Measurements from ENCODE around the gene CIB4. TPM values are rescaled to one million over a fixed set of nuclear protein-coding genes. Genes with fewer than 3 reads are reported as not detected.
A peak's percentile ranks its signal among the peaks of the same experiment; 100 is the strongest.

CIB4 gene
- total and polyA plus RNA-seq, 12 donors: not detected

DNA sequence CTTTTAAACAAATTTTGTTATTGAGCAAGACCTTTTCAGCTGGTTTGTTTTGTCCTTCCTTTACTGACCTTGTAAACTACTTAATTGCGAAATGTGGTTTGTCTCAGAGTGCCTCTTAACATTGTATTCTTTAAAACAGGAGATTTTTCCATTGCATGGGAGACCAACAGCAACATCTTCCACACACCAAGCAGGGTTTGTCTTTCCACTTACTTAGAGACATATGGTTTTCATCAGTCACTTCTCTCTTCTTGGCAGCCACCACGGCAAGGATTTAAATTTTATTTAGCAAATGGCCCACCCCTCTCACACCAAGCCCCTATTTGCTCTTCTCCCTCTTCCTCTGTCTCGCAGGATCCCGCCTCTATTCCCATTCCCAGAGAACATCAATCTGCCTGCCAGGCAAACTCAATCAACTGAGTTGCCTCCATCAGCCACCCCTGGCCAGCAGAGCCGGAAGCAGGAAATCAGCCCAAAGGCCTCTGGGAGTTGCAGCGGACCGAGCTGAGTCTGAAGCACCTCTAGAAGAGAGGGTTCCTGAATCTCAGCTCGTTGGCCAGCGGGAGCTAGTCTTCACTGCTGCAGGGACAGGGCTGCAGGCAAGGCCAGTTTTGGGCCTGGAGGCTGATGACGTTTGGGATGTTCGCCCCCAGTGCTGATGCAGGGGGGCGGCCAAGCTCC lies 11.3 kb upstream of the CIB4 start:
- peak in 1 of 8 donors; percentile 19 for ATAC-seq
- H3K27ac ChIP-seq: no peak overlapping the region

DNA sequence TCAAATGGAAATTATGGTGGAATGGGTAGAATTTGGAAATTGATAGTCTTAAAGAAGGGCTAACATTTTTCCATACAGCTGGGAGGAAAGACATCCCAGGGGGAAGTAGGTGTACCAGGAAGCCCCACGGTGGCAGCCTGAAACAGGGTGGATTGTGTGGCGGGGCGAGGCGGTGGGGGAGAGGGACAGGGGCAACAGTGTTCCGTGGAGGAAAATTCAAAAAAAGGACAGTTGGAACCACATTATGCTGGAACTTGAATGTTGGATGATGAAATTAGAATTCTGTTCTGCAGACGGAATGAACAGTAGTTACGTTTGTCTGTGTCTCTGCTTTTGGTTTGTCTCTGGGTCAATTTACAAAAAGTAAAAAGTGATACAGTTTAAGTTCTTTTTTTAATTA lies 10.6 kb upstream of the CIB4 start:
- H3K9me3 ChIP-seq: no peaks in the 10 kb centered on the region
- H3K4me1 ChIP-seq: no peaks in the 10 kb centered on the region
- TF ChIP-seq, protein P1, sequence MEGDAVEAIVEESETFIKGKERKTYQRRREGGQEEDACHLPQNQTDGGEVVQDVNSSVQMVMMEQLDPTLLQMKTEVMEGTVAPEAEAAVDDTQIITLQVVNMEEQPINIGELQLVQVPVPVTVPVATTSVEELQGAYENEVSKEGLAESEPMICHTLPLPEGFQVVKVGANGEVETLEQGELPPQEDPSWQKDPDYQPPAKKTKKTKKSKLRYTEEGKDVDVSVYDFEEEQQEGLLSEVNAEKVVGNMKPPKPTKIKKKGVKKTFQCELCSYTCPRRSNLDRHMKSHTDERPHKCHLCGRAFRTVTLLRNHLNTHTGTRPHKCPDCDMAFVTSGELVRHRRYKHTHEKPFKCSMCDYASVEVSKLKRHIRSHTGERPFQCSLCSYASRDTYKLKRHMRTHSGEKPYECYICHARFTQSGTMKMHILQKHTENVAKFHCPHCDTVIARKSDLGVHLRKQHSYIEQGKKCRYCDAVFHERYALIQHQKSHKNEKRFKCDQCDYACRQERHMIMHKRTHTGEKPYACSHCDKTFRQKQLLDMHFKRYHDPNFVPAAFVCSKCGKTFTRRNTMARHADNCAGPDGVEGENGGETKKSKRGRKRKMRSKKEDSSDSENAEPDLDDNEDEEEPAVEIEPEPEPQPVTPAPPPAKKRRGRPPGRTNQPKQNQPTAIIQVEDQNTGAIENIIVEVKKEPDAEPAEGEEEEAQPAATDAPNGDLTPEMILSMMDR (IDR thresholded peaks at IDR 0.05): no peak
- no peak overlapping the region for H3K27ac ChIP-seq
- no peak overlapping the region for H3K4me3 ChIP-seq
- peaks cover 0 to 12% (median 0%) of the 10 kb centered on the region in 7 donors for H3K27me3 ChIP-seq
- ATAC-seq: no peak
- intact Hi-C loops (cut with DNase I): no loop called here
- DNase-seq: no peak
- 81 to 83% methylated on average over 7 of the region's 7 CpGs for WGBS, 2 donors
- no peaks in the 10 kb centered on the region for H3K36me3 ChIP-seq

More for the DNA sequence above, 11.3 kb upstream of the CIB4 start:
- TF ChIP-seq, protein P1 (IDR thresholded peaks at IDR 0.05): no peak
- H3K36me3 ChIP-seq: no peaks in the 10 kb centered on the region
- H3K9me3 ChIP-seq: no peaks in the 10 kb centered on the region
- intact Hi-C loops (cut with DNase I): no loop called here
- peaks cover 0 to 8% (median 0%) of the 10 kb centered on the region in 7 donors for H3K27me3 ChIP-seq
- no peaks in the 10 kb centered on the region for H3K4me1 ChIP-seq
- 59 to 66% methylated on average over 12 of the region's 12 CpGs for WGBS, 2 donors
- DNase-seq: no peak
- H3K4me3 ChIP-seq: no peak overlapping the region

DNA sequence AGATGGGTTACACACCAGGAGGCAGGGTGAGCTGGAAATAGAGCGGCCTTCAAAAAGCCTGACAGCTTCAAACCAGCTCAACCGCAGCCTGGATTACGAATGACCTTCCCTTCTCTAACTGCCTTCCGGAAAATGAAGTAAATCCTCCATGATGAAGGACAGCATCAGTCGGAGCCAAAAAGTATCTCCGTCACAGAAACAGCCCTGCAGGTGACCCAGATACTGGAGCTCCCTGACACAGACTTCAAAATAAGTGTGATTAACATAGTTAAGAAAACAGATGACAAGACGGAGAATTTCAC lies 10.3 kb upstream of the CIB4 start:
- no peak for DNase-seq
- Histone ChIP-seq H3K36me3 (no peaks in the 10 kb centered on the region), H3K27ac (no peak overlapping the region), H3K27me3 (peaks cover 0 to 14% (median 3%) of the 10 kb centered on the region in 7 donors), H3K4me1 (no peaks in the 10 kb centered on the region), H3K4me3 (no peak overlapping the region), H3K9me3 (no peaks in the 10 kb centered on the region)
- intact Hi-C loops (cut with DNase I): no loop called here
- ATAC-seq: no peak
- TF ChIP-seq, protein P1 (IDR thresholded peaks at IDR 0.05): no peak
- 92 to 94% methylated on average over 7 of the region's 7 CpGs for WGBS, 2 donors

DNA sequence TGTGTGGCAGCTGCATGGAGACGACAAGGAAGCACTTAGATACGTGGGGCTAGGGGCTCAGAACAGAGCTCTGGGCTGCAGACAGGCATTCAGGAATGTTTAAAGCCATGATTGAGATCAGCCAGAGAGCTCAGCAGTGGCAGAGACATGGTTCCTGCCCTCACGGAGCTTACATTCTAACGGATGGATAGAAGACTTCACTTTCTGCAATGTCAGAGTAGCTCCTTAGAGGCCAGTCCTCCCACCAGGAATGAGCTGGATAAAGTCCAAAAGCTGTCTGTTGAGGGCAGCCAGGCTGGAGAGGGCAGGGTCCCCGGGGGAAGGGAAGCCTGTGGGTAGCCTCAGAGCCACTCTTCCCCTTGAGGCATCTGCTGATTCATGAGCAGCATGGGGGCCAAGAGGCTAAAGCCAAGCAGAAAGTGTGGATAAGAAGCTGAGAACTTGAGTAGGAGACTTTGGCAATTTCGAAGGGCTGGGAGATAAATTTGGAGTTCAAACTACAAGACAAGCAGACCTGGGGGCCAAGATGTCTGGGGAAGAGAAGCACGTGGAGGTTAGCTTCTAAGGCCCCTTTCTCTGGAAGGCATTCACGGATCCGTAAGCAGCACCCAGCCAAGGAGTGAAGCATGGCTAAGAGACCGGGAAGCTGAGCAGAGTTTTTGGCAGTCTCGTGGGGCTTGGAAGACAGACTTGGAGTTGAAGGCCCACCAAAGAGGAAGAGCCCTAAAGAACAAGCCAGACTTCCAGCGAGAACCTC lies 9.7 kb upstream of the CIB4 start:
- no peaks in the 10 kb centered on the region for H3K9me3 ChIP-seq
- H3K27ac ChIP-seq: no peak overlapping the region
- TF ChIP-seq, protein P1 (IDR thresholded peaks at IDR 0.05): no peak
- H3K4me1 ChIP-seq: no peaks in the 10 kb centered on the region
- 82 to 89% methylated on average over 12 of the region's 12 CpGs for WGBS, 2 donors
- H3K27me3 ChIP-seq: peaks cover 0 to 17% (median 9%) of the 10 kb centered on the region in 7 donors
- intact Hi-C loops (cut with DNase I): no loop called here
- H3K4me3 ChIP-seq: no peak overlapping the region
- H3K36me3 ChIP-seq: no peaks in the 10 kb centered on the region
- no peak for DNase-seq
- no peak for ATAC-seq

Measured in heart right ventricle (tissue), 16 donors.